ENCODE measurements around the gene RPL41. TPM values are rescaled to one million over a fixed set of nuclear protein-coding genes. Genes with fewer than 3 reads are reported as not detected.

Gene RPL41
- total RNA-seq, 2 experiments from 2014 or later, result 3,981 to 4,002 TPM

DNA sequence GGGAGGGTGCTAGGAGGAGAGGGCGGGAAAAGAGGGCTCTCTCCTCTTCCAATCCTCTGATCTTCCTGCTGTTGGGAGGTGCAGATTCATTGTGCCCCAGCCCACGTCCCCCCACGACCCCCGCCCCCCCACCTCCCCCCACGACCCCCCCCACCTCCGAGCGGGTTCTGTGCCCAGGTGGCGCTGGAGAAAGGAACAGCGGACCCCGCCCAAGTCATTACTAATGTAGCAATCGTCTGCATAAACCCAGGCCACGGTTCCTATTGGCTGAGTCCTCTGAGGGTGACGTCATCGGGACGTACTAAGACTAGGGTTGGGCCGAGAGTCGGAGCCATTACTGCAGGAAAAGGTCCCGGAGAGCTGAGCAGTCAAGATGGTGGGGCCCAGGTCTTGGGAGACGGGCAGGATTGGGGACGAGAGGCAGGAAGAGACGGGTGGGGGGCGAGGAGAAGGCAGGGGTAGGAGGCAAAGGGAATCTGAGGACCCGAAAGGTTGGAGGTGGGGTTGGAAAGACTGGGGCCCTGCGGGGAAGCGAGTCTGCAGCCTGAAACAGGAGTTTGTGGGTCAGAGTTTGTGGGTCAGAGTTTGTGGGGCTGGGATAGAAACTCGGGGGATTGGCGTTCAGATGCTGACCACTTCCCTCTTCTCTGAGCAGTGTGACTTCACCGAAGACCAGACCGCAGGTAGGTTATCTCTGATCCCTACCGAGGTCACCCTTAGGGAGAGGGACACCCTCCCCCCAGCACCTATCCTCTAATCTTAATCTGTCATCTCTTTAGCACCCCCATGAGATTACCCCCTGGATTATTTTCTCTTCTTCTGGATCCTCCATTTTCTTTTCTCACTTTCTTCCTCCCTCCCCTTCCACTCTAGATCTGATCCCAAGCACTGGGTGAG is 41.8 kb downstream of the RPL41 start, which contains the start of gene MYL6:
MYL6 (plus strand) TSS at position 331 of the 897 bp plus-strand sequence; CDS start at position 374, 43 bp downstream.
- peak within 1 kb of the TSS; percentile 90 for H3K27ac Mint-ChIP-seq
- no peaks in the 10 kb centered on the region for H3K27me3 Mint-ChIP-seq
- H3K36me3 Mint-ChIP-seq (ENCODE audit: low read depth), result peaks cover 65% of the 10 kb centered on the region
- H3K4me3 Mint-ChIP-seq, result peak within 1 kb of the TSS; percentile 91
- H3K4me1 Mint-ChIP-seq, result peaks cover 59% of the 10 kb centered on the region
- CTCF ChIA-PET, result interaction anchor here (0.6 to 7.2 kb wide), 8 partner anchors 22 to 202 kb away, joined by 3 to 86 read pairs (median 4); partner anchors contain the start of genes ESYT1, PA2G4, RNF41 and SMARCC2
- peak; percentile 94 for DNase-seq
- POLR2A ChIA-PET, result interaction anchor here (0.6 to 9.2 kb wide), 23 partner anchors 9 to 478 kb away, joined by 3 to 178 read pairs (median 6); partner anchors contain the start of genes ESYT1, MYL6B, PA2G4 and PYM1
- H3K9me3 Mint-ChIP-seq, result no peaks in the 10 kb centered on the region

- Mint-ChIP-seq H3K4me3 (peak overlapping the region; percentile 91), H3K36me3 (ENCODE audit: low read depth) (peaks cover 72% of the 10 kb centered on the region), H3K9me3 (no peaks in the 10 kb centered on the region), H3K27ac (peak overlapping the region; percentile 90), H3K27me3 (no peaks in the 10 kb centered on the region), H3K4me1 (peaks cover 57% of the 10 kb centered on the region)
- DNase-seq, result peak; percentile 39
- ChIA-PET CTCF (interaction anchor here (0.9 to 7.2 kb wide), 6 partner anchors 30 to 201 kb away, joined by 4 to 86 read pairs (median 18); partner anchors contain the start of genes ESYT1, PA2G4, RNF41 and SMARCC2), POLR2A (interaction anchor here (1.0 to 9.2 kb wide), 22 partner anchors 9 to 478 kb away, joined by 3 to 178 read pairs (median 7); partner anchors contain the start of genes ESYT1, MYL6B, PA2G4 and PYM1)
Measured at GRCh38 chr12:56158926-56159461, 42.6 kb downstream of the RPL41 start.

DNA sequence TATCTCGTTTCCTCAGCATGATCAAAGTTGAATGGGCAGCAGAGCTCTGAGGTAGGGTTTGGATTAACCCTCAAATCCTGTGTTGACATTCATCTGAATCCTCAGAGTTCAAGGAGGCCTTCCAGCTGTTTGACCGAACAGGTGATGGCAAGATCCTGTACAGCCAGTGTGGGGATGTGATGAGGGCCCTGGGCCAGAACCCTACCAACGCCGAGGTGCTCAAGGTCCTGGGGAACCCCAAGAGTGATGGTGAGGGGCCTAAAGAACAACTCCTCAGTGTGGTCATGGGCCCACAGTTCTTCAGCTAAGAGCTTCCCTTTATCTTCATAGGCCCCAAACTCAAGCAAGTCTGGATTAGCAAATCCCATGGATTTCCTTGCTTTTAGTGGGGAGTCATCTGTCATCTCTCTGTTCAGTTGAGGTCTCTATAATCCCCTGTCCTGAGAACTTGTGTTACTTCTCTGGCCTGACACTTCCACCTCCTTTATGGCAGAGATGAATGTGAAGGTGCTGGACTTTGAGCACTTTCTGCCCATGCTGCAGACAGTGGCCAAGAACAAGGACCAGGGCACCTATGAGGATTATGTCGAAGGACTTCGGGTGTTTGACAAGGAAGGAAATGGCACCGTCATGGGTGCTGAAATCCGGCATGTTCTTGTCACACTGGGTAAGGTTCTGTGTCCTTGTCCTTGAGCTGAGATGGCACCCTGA is 43.2 kb downstream of the RPL41 start:
- Mint-ChIP-seq H3K27me3 (no peaks in the 10 kb centered on the region), H3K4me1 (peaks cover 53% of the 10 kb centered on the region), H3K36me3 (ENCODE audit: low read depth) (peaks cover 75% of the 10 kb centered on the region), H3K9me3 (no peaks in the 10 kb centered on the region), H3K27ac (peak overlapping the region; percentile 90), H3K4me3 (peak overlapping the region; percentile 91)
- no peak for DNase-seq
- ChIA-PET CTCF (interaction anchor here (1.7 to 7.2 kb wide), 5 partner anchors 29 to 63 kb away, joined by 4 to 86 read pairs (median 32); partner anchors contain the start of genes ESYT1, PA2G4, RNF41 and SMARCC2), POLR2A (interaction anchor here (1.0 to 9.2 kb wide), 22 partner anchors 10 to 232 kb away, joined by 3 to 178 read pairs (median 8); partner anchors contain the start of genes ESYT1, MYL6B, PA2G4 and PYM1)

DNA sequence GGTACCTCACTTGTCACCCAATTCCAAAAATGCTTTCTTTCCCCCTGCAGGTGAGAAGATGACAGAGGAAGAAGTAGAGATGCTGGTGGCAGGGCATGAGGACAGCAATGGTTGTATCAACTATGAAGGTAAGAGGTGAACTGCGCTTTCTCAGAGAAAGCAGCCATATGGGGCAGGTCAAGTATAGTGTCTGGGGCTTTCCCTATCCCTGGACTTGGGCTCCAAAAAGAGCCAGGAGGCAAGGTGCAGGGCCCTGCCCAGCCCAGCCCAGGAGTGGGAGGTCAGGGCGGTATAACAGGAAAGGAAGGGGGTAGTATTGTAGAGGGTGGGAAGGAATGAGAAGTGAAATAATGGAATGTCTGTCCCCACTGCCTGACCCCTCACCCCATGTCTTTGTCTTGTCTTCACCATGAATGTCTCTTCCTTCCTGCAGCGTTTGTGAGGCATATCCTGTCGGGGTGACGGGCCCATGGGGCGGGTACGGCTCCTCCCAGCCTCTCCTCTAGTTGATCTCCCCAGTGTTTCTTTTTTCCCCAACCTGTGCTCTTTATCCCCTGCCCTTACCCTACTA is 43.8 kb downstream of the RPL41 start:
- Mint-ChIP-seq H3K4me1 (peaks cover 47% of the 10 kb centered on the region), H3K9me3 (no peaks in the 10 kb centered on the region), H3K4me3 (peak overlapping the region; percentile 91), H3K27me3 (no peaks in the 10 kb centered on the region), H3K36me3 (ENCODE audit: low read depth) (peaks cover 76% of the 10 kb centered on the region), H3K27ac (peak overlapping the region; percentile 90)
- POLR2A ChIA-PET, result interaction anchor here (1.1 to 9.2 kb wide), 15 partner anchors 11 to 113 kb away, joined by 4 to 178 read pairs (median 18); partner anchors contain the start of genes ANKRD52, ESYT1, MYL6B and PA2G4
- CTCF ChIA-PET, result interaction anchor here (1.7 to 7.2 kb wide), 5 partner anchors 29 to 62 kb away, joined by 4 to 86 read pairs (median 32); partner anchors contain the start of genes ESYT1, PA2G4, RNF41 and SMARCC2
- peak; percentile 79 for DNase-seq

DNA sequence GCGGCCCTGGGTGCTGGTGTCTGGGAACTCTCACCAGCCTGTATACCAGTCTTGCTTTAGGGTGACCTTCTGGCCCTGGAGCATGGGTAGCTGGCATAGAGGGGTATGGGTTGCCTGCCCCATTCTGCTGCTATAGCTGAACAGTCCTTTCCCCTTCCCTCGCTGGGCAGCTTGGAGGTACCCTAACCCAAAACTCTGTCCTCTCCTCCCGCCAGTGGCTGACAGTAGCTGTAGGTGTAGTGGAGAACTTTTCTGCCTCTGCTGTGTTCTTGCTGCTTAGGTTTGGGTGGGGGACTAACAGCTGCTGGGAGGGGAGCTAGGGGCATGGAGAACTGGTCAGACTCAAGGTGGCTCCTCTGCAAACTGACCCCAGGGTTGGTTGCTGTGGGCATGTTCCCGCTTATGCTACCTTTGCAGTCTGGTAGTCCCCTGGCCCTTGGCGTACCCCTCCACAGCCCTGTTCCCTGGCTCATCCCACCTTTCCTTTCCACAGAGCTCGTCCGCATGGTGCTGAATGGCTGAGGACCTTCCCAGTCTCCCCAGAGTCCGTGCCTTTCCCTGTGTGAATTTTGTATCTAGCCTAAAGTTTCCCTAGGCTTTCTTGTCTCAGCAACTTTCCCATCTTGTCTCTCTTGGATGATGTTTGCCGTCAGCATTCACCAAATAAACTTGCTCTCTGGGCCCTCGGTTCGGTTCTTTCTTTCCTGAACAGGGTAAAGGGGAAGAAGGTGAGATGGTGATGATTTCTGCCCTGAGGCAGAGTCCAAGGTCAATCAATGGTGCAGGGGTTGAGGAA is 44.7 kb downstream of the RPL41 start:
- no peaks in the 10 kb centered on the region for H3K27me3 Mint-ChIP-seq
- CTCF ChIA-PET, result interaction anchor here (1.7 to 7.2 kb wide), 4 partner anchors 10 to 42 kb away, joined by 6 to 86 read pairs (median 34); partner anchors contain the start of genes ESYT1, MYL6B, SMARCC2 and ZC3H10
- H3K9me3 Mint-ChIP-seq, result no peaks in the 10 kb centered on the region
- peaks cover 78% of the 10 kb centered on the region for H3K36me3 Mint-ChIP-seq (ENCODE audit: low read depth)
- POLR2A ChIA-PET, result interaction anchor here (0.8 to 9.2 kb wide), 18 partner anchors 10 to 187 kb away, joined by 3 to 178 read pairs (median 6); partner anchors contain the start of genes ANKRD52, ESYT1, MYL6B and PA2G4
- DNase-seq, result no peak
- peak overlapping the region; percentile 90 for H3K27ac Mint-ChIP-seq
- peaks cover 40% of the 10 kb centered on the region for H3K4me1 Mint-ChIP-seq
- H3K4me3 Mint-ChIP-seq, result peak overlapping the region; percentile 91

DNA sequence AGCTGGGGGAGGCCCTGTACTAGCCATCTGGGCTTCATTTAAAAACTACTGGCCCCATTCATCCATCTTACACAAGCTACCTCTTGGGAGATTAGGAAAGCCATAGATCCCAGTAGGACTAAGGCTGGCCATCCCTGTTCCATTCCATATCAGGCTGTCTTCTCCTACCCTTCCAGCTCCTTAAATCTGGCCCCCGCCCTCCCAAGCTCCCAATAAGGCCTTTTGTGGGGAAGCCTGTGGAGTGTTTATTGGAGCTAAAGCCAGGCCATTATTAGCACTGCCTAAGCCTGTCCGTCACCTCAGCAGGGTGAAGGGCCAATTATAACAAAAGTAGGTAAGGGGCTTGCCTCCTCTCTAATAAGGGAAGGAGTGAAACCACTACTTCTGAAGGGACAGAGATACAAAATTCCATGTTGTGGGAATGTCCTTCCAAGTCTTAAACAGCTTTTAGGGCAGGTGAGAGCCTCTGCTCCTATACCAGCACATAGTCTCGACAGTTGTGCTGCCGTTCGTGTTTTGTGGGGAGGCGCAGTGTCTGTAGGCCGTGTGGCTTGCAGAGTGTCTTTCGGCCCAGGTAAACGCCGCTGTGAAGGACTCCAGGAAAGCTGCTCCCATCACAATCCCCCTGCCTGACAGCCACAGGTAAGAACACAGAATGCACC is 45.4 kb downstream of the RPL41 start:
- H3K9me3 Mint-ChIP-seq, result no peaks in the 10 kb centered on the region
- H3K27ac Mint-ChIP-seq, result peak overlapping the region; percentile 55
- DNase-seq, result no peak
- peak overlapping the region; percentile 91 for H3K4me3 Mint-ChIP-seq
- no peaks in the 10 kb centered on the region for H3K27me3 Mint-ChIP-seq
- H3K36me3 Mint-ChIP-seq (ENCODE audit: low read depth), result peaks cover 78% of the 10 kb centered on the region
- ChIA-PET POLR2A (interaction anchor here (0.8 to 9.2 kb wide), 20 partner anchors 9 to 474 kb away, joined by 3 to 178 read pairs (median 5); partner anchors contain the start of genes ANKRD52, ESYT1, MYL6B and PA2G4), CTCF (interaction anchor here (1.7 to 7.2 kb wide), 4 partner anchors 10 to 43 kb away, joined by 6 to 86 read pairs (median 34); partner anchors contain the start of genes ESYT1, MYL6B, SMARCC2 and ZC3H10)
- peaks cover 40% of the 10 kb centered on the region for H3K4me1 Mint-ChIP-seq

DNA sequence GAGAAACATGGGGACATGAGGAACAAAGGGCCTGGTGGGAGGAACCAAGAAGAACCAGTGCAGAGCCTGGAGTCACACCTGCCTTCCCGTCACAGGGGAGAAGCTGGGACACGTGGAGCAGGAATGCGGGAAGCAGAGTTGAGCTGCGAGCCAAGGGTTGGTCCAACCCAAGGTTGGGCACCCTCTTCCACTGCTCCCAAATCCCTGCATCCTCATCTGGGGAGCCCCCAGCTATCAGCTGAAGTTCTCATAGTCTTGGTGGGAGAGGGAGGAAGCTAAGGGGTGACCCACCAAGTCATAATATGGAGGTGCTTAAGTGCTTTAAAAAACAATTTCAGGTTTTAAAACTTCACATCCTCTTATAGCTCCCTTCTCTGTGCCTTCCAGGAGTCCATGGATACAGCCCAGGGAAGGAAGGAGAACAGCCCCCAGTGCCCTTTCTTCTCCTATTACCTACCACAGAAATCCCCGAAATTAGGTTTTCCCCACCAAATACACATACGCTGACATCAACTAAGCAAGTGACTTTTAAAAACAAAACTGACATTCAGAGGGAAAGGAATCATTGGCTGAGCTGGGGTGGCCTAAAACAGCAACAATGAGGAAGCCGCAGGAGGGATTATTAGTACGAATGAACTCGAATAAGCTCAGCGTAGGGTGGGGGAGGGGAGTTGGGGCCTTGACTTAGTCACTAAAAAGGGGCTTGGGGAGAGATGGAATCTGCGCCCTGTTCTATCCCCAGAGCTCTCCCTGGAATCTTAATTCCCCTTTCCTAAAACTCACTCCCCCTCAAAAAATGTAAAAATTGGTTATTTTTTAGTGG is 46.2 kb downstream of the RPL41 start:
- Mint-ChIP-seq H3K27ac (peak overlapping the region; percentile 44), H3K4me3 (no peak overlapping the region), H3K9me3 (no peaks in the 10 kb centered on the region), H3K4me1 (peaks cover 37% of the 10 kb centered on the region), H3K27me3 (no peaks in the 10 kb centered on the region), H3K36me3 (ENCODE audit: low read depth) (peaks cover 78% of the 10 kb centered on the region)
- DNase-seq, result no peak
- ChIA-PET CTCF (interaction anchor here (0.7 to 7.2 kb wide), 7 partner anchors 11 to 45 kb away, joined by 3 to 86 read pairs (median 5); partner anchors contain the start of genes ESYT1, MYL6B, SMARCC2 and ZC3H10), POLR2A (interaction anchor here (1.0 to 9.2 kb wide), 14 partner anchors 8 to 473 kb away, joined by 3 to 178 read pairs (median 7); partner anchors contain the start of genes ESYT1, MYL6B, PA2G4 and SMARCC2)

DNA sequence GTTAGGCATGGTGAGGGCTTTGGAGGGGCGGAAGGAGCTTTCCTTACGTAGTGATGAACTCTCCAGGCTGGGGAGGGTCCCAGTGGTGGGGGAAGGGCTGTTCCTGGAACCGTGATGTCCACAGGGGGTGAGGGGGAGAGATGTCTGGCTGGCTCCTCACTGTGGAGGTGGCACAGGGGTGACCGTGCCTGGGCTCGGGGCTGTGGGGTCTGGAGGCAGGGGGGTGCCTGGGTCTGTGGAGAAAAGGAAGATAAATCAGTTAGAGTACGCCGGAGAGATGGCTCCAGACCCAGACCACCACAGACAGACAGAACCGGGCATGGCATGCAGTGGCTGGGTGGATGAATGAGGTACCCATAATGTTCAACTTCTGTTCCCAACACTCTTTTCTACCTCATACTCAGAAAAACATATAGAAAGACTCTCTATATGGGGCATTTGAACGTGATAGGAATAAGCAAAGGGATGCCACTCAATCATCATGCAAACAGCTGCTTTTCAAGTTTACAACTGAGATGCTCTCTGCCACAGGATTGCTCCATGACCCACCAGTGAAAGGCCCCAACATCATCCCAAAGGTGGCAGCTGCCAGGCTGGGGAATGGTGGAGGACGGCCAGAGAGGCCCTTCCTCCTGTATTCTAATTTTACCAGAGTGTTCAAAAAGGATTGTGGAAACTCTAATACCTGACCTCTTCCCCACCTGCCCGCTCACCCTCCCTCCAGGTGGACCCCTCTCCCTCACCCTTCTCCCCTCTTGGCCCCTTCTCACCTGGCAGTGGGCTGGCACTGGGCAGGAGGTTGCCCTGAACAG is 47.3 kb downstream of the RPL41 start:
- Mint-ChIP-seq H3K27ac (peak overlapping the region; percentile 40), H3K9me3 (no peaks in the 10 kb centered on the region), H3K27me3 (no peaks in the 10 kb centered on the region), H3K4me1 (peaks cover 39% of the 10 kb centered on the region), H3K4me3 (no peak overlapping the region), H3K36me3 (ENCODE audit: low read depth) (peaks cover 77% of the 10 kb centered on the region)
- ChIA-PET POLR2A (interaction anchor here (1.0 to 9.2 kb wide), 11 partner anchors 9 to 472 kb away, joined by 3 to 178 read pairs (median 9); partner anchors contain the start of genes ESYT1, MYL6B, PA2G4 and SMARCC2), CTCF (interaction anchor here (0.5 to 7.2 kb wide), 6 partner anchors 11 to 101 kb away, joined by 3 to 86 read pairs (median 4); partner anchors contain the start of genes ESYT1, SMARCC2 and ZC3H10)
- DNase-seq, result no peak

GRCh38 chr12:56164345-56164729 is 47.9 kb downstream of the RPL41 start:
- no peak overlapping the region for H3K27ac Mint-ChIP-seq
- H3K4me1 Mint-ChIP-seq, result peaks cover 39% of the 10 kb centered on the region
- H3K36me3 Mint-ChIP-seq (ENCODE audit: low read depth), result peaks cover 76% of the 10 kb centered on the region
- H3K9me3 Mint-ChIP-seq, result no peaks in the 10 kb centered on the region
- no peak for DNase-seq
- H3K4me3 Mint-ChIP-seq, result no peak overlapping the region
- ChIA-PET POLR2A (interaction anchor here (1.0 to 9.2 kb wide), 6 partner anchors 8 to 44 kb away, joined by 3 to 178 read pairs (median 48); partner anchors contain the start of genes ESYT1, MYL6B and SMARCC2), CTCF (interaction anchor here (0.5 to 7.2 kb wide), 4 partner anchors 11 to 100 kb away, joined by 3 to 86 read pairs (median 20); partner anchors contain the start of genes ESYT1 and SMARCC2)
- H3K27me3 Mint-ChIP-seq, result no peaks in the 10 kb centered on the region
